ENCODE measurements around the gene GRIN3A. TPM values are rescaled to one million over a fixed set of nuclear protein-coding genes. Genes with fewer than 3 reads are reported as not detected.

GRIN3A gene
- total RNA-seq, 1 experiment from 2014 or later, result not detected

DNA sequence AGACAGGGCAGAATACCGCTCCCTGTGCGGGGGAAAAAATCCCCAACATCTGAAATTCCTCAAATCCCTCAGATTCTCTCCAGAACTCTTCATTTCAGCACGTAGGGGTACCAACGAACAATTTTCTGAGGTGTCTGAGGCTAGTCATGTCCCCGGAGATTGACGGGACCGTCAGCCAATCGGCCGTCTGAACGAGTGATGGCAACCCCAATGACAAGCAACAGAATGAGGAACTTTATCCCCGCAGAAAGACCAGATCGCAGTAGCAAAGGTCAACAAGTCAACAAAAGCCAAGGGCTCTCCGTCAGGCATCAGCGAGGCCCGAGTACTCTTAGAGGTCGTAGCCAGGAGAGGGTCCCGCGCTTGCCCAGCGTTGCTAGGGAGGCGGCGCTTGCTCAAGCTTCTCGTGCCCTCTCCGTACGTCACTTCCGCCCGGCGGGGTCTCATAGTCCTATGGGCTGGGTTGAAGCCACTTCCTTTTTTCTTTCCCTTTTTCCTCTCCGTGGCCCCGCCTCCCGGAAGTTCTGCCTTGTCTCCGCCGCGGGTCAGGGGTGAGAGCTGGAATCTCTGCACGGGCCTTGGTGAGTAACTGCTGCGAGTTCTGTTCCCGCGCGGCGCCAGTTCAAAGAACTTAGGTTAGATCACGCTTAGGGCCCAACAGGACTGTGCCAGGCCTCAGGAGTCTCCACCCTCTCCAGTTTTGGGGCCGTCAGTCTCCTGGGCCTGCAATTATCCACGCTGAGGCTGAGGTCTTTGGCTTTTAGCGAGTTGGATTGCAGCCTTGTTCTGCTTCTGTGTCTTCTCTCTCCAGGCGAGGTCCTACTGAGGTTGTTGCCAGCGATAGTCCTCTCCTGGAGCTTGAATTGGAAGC lies 204.9 kb downstream of the GRIN3A start, which contains the start of gene RNF20:
TSS of gene RNF20 (plus strand) at position 520 of the 871 bp plus-strand sequence. CDS start 1,571 bp downstream, outside the sequence.
- Histone ChIP-seq H2BK12ac (ENCODE audit: insufficient read length, low read depth, low read length) (no peak within 1 kb of the TSS), H3K56ac (ENCODE audit: insufficient read length, low read depth, low read length) (no peak within 1 kb of the TSS), H3K18ac (ENCODE audit: insufficient read length, low read depth, low read length) (peak within 1 kb of the TSS; percentile 99), H3K27ac (ENCODE audit: insufficient read length, low read depth, low read length) (peak within 1 kb of the TSS; percentile 29), H3K9me3 (ENCODE audit: control insufficient read depth, low read depth, low read length) (no peaks in the 10 kb centered on the region), H3K79me1 (ENCODE audit: insufficient read depth, low read depth, low read length, poor library complexity, severe bottlenecking) (peaks cover 4% of the 10 kb centered on the region), H3T11ph (ENCODE audit: low read length) (no peak within 1 kb of the TSS), H2BK20ac (ENCODE audit: low read depth, low read length, poor library complexity, severe bottlenecking) (no peak within 1 kb of the TSS), H3K23ac (ENCODE audit: insufficient read length, low read depth, low read length) (no peak within 1 kb of the TSS), H3K14ac (ENCODE audit: insufficient read depth, low read length) (peak within 1 kb of the TSS; percentile 96), H3K4me2 (ENCODE audit: insufficient read depth, insufficient read length, low read length) (peak within 1 kb of the TSS; percentile 99), H3K4me1 (ENCODE audit: insufficient read depth, low read length) (no peaks in the 10 kb centered on the region), H2BK15ac (ENCODE audit: low read depth, low read length) (no peak within 1 kb of the TSS), H2BK120ac (ENCODE audit: low read depth, low read length, poor library complexity, severe bottlenecking) (no peak within 1 kb of the TSS), H3K4ac (ENCODE audit: low read depth, low read length) (no peak within 1 kb of the TSS), H3K27me3 (ENCODE audit: insufficient read depth, low read length) (no peaks in the 10 kb centered on the region), H4K91ac (ENCODE audit: insufficient read length, low read depth, low read length) (no peak within 1 kb of the TSS), H3K23me2 (ENCODE audit: insufficient read length, low read depth, low read length, poor library complexity, severe bottlenecking) (peaks cover 8% of the 10 kb centered on the region), H4K20me1 (ENCODE audit: control insufficient read depth, insufficient read depth, insufficient read length) (no peaks in the 10 kb centered on the region), H3K79me2 (ENCODE audit: insufficient read depth, low read length) (peaks cover 3% of the 10 kb centered on the region; the same call in 1 of the 2 replicates), H2AK5ac (ENCODE audit: insufficient read length, low read length) (no peak within 1 kb of the TSS), H4K5ac (ENCODE audit: insufficient read length, low read depth, low read length) (no peak within 1 kb of the TSS), H2BK5ac (ENCODE audit: insufficient read length, low read length) (no peak within 1 kb of the TSS), H4K8ac (replicated peaks; ENCODE audit: insufficient read length, low read depth, low read length) (no peak within 1 kb of the TSS), H2AFZ (ENCODE audit: low read length) (peak within 1 kb of the TSS; percentile 97), H3K9ac (ENCODE audit: extremely low read depth, insufficient read length, low read length) (peak within 1 kb of the TSS; percentile 93)
- TF ChIP-seq, protein P1, sequence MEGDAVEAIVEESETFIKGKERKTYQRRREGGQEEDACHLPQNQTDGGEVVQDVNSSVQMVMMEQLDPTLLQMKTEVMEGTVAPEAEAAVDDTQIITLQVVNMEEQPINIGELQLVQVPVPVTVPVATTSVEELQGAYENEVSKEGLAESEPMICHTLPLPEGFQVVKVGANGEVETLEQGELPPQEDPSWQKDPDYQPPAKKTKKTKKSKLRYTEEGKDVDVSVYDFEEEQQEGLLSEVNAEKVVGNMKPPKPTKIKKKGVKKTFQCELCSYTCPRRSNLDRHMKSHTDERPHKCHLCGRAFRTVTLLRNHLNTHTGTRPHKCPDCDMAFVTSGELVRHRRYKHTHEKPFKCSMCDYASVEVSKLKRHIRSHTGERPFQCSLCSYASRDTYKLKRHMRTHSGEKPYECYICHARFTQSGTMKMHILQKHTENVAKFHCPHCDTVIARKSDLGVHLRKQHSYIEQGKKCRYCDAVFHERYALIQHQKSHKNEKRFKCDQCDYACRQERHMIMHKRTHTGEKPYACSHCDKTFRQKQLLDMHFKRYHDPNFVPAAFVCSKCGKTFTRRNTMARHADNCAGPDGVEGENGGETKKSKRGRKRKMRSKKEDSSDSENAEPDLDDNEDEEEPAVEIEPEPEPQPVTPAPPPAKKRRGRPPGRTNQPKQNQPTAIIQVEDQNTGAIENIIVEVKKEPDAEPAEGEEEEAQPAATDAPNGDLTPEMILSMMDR (conservative IDR thresholded peaks at IDR 0.05), result no peak
- H3K27ac Mint-ChIP-seq, result peak within 1 kb of the TSS; percentile 99 to 100 (median 100)
- no peaks in the 10 kb centered on the region for H3K9me3 Mint-ChIP-seq
- H3K27me3 Mint-ChIP-seq (ENCODE audit: low read depth), result no peaks in the 10 kb centered on the region
- WGBS (ENCODE audit: extremely low coverage, insufficient read length, low lambda C conversion rate), result no CpG with 5 or more reads among the region's 45 CpGs
- peak within 1 kb of the TSS; percentile 90 to 95 for H3K4me3 Mint-ChIP-seq
- peaks cover 6 to 10% of the 10 kb centered on the region in 2 experiments; a peak in 2 of 4 replicates for H3K4me1 Mint-ChIP-seq
- peak; percentile 99 for DNase-seq
- H3K36me3 Mint-ChIP-seq (ENCODE audit: insufficient read depth in 1 of 3, low read depth in 3 of 3), result peaks cover 5 to 9% (median 6%) of the 10 kb centered on the region in 3 experiments; a peak in 6 of 7 replicates

Data from H9 (cell line).